Adipocyte (in vitro differentiated cells): ENCODE measurements around the gene RBPJL.
A peak's percentile ranks its signal among the peaks of the same experiment; 100 is the strongest.

ENCODE experiments used
- DNase-seq: peaks from one replicate; pipeline ENCODE4 v3.0.0-alpha.2; 2015; ENCODE audit warnings: low read depth
- H3K27me3 ChIP-seq: replicated peaks from 2 replicates; pipeline ENCODE4 v1.7.0; 2013; ENCODE audit warnings: mild to moderate bottlenecking, low read length, moderate library complexity; ENCODE audit not compliant: control insufficient read depth, insufficient read depth
- H3K36me3 ChIP-seq: 2 replicates; pipeline ENCODE4 v1.7.0; 2013; ENCODE audit warnings: low read length, mild to moderate bottlenecking, moderate library complexity; ENCODE audit not compliant: control insufficient read depth, insufficient read depth, severe bottlenecking
- H3K4me1 ChIP-seq: 2 replicates; pipeline ENCODE4 v1.7.0; 2013; ENCODE audit warnings: mild to moderate bottlenecking, low read length, moderate library complexity; ENCODE audit not compliant: control insufficient read depth, insufficient read depth
- H3K4me3 ChIP-seq: 2 replicates; pipeline ENCODE4 v1.7.0; 2013; ENCODE audit warnings: mild to moderate bottlenecking, low read length, moderate library complexity
- H3K9ac ChIP-seq: 2 replicates; pipeline ENCODE4 v1.7.0; 2013; ENCODE audit warnings: mild to moderate bottlenecking, low read length, moderate library complexity
- H3K9me3 ChIP-seq: 2 replicates; pipeline ENCODE4 v1.7.0; 2013; ENCODE audit warnings: mild to moderate bottlenecking, low read length, moderate library complexity; ENCODE audit not compliant: control insufficient read depth

RBPJL gene

DNA sequence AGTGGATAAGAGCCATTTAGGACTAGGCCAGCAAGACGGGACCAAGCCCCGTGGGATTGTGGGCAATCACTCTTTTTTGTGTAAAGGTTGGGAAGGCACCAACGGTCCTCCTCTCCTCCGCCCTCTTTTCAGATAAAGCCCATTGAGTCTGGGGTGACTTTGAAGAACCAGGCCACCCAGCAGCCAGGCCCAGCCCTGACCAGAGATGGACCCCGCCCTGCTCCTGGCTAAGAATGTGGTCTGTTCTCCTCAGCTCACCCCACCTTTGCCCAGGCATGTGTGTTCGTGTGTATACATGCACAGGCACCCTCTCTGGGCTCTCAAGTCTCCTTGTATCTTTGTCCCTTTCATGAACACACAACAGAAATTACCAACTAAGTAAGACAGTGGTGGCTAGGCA is 32.4 kb downstream of the RBPJL start:
- peaks cover 83% of the 10 kb centered on the region for H3K4me1 ChIP-seq
- no peak overlapping the region for H3K4me3 ChIP-seq
- H3K9ac ChIP-seq, result no peak overlapping the region
- no peaks in the 10 kb centered on the region for H3K27me3 ChIP-seq
- DNase-seq, result no peak
- peaks cover 31% of the 10 kb centered on the region for H3K36me3 ChIP-seq
- H3K9me3 ChIP-seq, result no peaks in the 10 kb centered on the region

DNA sequence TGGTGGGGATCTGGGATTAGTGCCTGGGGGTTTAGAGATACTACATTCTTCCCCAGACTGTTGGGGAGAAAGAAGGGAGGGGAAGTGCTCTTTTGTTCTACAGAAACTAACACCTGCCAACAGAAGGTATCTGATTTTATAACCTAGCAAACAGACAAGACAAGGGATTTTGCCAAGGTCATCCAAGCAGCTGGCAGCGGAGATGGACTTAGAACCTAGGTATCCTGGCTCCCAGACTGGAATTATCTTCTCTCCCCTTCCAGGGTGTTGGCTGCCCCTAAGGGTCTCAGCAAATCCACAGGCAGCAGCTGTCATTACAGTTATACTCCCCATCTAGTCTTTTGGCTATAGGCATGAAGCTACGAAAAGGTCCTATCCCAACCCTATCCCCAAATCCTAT is 33.2 kb downstream of the RBPJL start:
- H3K36me3 ChIP-seq, result peaks cover 26% of the 10 kb centered on the region
- H3K4me1 ChIP-seq, result peaks cover 90% of the 10 kb centered on the region
- H3K27me3 ChIP-seq, result no peaks in the 10 kb centered on the region
- H3K9ac ChIP-seq, result no peak overlapping the region
- H3K9me3 ChIP-seq, result no peaks in the 10 kb centered on the region
- no peak overlapping the region for H3K4me3 ChIP-seq
- no peak for DNase-seq

DNA sequence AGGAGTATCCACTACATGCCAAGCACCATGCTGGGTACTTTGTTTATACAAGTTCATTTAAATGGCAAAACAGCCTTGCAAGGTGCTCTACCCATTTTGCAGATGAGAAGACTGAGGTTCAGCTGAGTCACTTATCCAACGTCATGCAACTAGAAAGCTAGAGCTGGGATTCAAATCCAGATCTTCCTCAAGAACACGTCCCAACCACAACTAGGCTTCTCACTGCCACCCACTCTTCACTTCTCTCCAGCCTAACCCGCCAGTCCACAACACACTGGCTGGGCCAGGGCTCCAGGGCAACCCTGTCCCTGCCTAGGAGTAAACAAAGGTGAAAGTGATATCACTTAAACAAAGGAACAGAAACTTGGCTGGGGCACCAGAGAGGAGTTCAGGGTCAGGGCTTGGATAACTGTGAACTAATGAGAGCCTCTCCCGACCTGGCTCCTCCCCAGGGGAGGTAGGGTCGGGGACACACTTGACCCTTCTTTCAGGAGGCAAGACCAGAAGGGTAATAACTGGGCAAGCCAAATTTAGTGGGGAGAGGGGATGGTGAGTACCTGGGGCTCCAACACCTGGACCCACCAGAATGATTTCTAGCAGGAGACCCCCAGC is 33.7 kb downstream of the RBPJL start:
- Histone ChIP-seq H3K4me3 (no peak overlapping the region), H3K36me3 (peaks cover 21% of the 10 kb centered on the region), H3K9me3 (no peaks in the 10 kb centered on the region), H3K27me3 (no peaks in the 10 kb centered on the region), H3K9ac (no peak overlapping the region), H3K4me1 (peaks cover 94% of the 10 kb centered on the region)
- no peak for DNase-seq

DNA sequence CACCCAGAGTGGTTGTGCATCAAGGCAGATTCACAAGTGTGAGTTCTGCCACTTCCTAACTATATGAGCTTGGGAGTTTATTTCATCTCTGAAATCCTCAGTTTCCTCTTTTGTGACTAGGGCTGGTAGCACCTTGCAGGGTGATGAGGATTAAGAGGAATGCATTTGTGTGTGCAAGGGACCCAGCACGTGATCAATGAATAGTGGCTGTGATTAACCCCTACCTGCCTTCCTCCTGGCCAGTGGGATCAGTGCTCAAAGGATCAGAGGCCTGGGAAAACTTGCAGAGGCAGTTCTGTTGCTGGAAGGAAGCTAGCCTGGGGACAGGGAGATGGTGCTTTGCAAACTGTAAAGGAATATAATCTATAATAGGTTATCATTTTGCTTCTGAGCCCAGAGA is 34.3 kb downstream of the RBPJL start:
- Histone ChIP-seq H3K36me3 (peaks cover 16% of the 10 kb centered on the region), H3K9me3 (no peaks in the 10 kb centered on the region), H3K4me3 (no peak overlapping the region), H3K9ac (peak overlapping the region; percentile 78), H3K4me1 (peaks cover 94% of the 10 kb centered on the region), H3K27me3 (no peaks in the 10 kb centered on the region)
- no peak for DNase-seq

DNA sequence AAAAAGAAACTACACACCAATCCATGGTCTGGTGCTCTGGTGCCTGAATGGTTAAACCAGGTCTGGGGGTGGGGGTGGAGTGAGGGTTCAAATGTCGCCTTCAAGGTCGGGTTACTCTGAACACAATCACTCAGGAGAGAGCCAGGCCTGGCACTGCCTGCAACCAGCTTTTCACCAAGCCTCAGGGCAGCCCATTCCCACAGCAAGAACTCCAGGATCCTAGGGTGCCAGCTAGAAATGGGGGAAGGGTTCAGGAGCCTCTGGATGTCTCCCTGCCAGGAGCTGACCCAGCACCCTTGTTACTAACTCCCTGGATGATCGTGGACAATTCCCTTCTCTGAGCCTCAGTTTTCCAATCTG is 34.9 kb downstream of the RBPJL start:
- peaks cover 16% of the 10 kb centered on the region for H3K36me3 ChIP-seq
- peak overlapping the region; percentile 61 for H3K4me3 ChIP-seq
- no peaks in the 10 kb centered on the region for H3K27me3 ChIP-seq
- peak overlapping the region; percentile 78 for H3K9ac ChIP-seq
- peaks cover 94% of the 10 kb centered on the region for H3K4me1 ChIP-seq
- no peaks in the 10 kb centered on the region for H3K9me3 ChIP-seq
- DNase-seq, result no peak

DNA sequence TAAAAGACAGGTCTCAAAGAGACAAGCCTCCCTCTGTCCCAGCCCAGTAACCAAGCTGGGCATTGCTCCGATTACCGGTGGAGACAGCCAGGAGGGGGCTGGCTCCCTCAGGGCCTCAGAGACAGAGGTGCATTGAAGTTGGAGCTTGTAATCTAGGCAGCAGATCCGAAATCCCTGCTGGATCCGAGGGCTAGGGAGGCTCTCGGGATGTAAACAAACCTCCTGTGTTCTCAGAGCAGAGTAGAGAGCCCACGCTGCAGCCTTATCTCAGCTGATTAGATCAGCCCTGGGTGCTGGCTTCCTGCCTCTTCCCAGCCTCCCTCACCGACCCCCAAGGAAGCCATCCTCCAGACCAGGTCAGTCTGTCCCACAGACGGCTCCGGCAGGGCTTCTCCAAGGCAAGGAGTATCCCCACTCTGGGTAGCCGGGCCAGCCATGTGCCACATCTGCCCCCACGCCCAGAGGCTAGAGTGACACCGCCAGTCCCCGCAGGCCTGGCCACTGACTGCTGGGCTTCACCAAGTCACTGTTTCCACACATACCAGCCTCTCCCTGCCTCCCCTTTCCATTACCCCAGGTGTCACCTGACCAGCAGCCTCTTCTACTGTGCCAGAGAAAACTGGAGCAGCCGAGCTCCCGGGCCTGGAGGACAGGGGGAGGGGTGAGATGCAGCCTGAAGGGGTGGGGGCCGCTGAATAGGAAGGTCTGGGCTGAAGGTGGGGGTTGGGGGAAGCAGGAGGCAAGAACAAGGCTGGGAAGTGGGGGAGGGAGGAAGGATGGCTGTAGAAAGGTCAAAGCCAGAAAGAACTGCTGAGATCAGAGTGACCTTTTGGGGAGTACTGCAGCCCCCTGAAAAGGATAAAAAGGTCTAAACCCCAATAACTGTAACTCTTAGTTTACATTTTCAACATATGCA is 35.6 kb downstream of the RBPJL start:
- no peaks in the 10 kb centered on the region for H3K9me3 ChIP-seq

DNA sequence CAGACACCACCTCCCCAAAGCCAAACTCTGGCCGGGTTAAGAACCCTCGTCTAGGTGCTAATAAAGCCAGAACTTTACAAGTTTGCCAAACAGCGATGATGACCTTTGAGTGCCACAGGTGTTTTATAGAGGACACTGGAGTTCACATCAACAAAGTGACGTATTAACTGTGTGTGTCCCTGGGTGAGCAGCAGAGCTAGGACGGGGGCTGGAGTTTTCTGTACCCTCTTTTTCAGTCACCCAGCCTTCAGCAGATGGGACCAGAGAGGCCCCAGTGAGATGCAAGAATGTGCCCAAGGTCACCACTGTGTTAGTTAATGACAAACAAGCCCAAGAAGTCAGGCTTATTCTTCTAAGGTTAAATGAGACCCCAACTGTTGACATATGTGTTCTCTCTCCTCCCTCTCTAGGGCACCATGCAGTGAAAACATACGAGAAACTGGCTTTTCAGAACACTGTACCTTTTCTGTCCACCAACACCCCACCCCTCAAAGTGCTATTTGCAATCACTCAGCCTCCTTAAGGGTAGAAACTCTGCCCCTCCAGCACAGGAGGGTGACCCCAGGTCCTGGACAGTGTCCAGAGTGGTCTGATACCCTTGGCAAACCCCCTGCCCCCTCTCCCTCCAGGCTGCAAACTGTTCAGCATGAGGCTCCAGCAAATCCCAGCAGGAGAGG is 36.4 kb downstream of the RBPJL start:
- Histone ChIP-seq H3K9ac (peak overlapping the region; percentile 68), H3K9me3 (no peaks in the 10 kb centered on the region), H3K27me3 (no peaks in the 10 kb centered on the region), H3K4me3 (peak overlapping the region; percentile 95), H3K4me1 (peaks cover 90% of the 10 kb centered on the region), H3K36me3 (peaks cover 16% of the 10 kb centered on the region)
- DNase-seq, result no peak

More for the DNA sequence above, 35.6 kb downstream of the RBPJL start:
- no peaks in the 10 kb centered on the region for H3K27me3 ChIP-seq
- peak overlapping the region; percentile 78 for H3K9ac ChIP-seq
- H3K4me1 ChIP-seq, result peaks cover 94% of the 10 kb centered on the region
- peak; percentile 63 for DNase-seq
- H3K4me3 ChIP-seq, result peak overlapping the region; percentile 95
- peaks cover 16% of the 10 kb centered on the region for H3K36me3 ChIP-seq

DNA sequence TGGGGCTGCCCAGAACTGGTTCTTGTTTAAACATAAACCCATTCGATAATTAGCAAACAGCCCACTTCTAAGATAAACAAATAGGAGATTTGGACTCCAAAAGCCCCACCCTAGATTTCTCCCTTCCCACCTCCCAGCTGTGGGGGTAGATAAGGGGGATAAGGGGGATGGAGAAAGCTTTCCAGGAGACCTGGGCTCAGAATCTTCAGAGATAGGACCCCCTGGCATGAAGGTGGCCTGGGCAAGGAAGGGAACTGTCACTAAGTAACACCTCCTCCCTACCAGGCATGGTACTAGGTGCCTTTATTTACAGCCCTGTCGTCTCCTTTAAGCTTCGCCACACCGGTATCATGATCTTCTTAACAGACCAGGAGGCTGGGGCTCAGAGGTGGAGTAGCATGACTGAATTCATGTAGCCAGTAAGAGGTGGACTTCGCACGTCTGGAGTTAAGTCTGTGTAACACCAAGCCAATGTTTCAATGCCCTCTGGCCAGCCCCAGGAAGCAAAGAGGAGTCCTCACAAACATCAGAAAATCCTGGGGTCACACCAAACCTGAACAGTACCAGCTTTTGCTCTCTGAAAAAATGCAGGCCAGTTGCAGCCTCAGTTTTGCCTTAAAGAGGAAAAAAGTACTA is 37.0 kb downstream of the RBPJL start:
- Histone ChIP-seq H3K9ac (peak overlapping the region; percentile 68), H3K27me3 (no peaks in the 10 kb centered on the region), H3K36me3 (peaks cover 16% of the 10 kb centered on the region), H3K4me1 (peaks cover 87% of the 10 kb centered on the region), H3K9me3 (no peaks in the 10 kb centered on the region), H3K4me3 (peak overlapping the region; percentile 95)
- peak; percentile 31 for DNase-seq

DNA sequence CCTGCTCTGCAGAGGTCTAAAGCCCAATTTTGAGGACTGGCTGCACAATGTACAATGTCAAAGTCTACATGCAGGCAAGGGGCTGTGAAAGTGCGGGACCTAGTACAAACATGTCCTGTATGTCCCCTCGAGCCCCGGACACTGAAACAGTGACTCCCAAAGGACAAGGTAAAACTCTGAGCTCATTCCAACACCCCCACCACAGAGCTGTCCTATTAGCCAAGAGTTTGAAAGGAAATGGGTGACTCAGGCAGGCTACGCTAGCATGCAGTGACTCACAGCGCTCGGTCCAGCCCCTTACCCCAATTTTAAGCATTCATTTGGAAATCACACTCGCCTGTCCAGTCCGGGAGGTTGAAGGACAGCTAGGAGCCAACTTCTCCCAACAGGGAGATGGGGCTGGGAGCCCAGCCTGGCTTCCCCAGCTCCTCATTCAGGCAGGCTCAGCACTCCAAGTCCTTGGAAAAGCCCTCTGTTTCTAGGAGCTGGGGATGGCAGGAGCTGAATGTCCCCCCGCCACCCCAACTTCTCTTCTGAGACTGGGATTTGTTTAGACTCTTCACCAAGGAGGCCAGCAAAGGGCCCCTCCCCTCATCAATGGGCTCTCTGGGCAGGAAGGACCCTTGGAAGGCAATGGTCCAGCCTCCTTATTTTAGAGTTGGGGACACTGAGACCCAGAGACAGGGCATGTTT is 37.7 kb downstream of the RBPJL start:
- peak overlapping the region; percentile 93 for H3K9ac ChIP-seq
- no peaks in the 10 kb centered on the region for H3K9me3 ChIP-seq
- peaks cover 83% of the 10 kb centered on the region for H3K4me1 ChIP-seq
- peaks cover 16% of the 10 kb centered on the region for H3K36me3 ChIP-seq
- peak; percentile 94 for DNase-seq
- no peaks in the 10 kb centered on the region for H3K27me3 ChIP-seq
- peak overlapping the region; percentile 95 for H3K4me3 ChIP-seq

DNA sequence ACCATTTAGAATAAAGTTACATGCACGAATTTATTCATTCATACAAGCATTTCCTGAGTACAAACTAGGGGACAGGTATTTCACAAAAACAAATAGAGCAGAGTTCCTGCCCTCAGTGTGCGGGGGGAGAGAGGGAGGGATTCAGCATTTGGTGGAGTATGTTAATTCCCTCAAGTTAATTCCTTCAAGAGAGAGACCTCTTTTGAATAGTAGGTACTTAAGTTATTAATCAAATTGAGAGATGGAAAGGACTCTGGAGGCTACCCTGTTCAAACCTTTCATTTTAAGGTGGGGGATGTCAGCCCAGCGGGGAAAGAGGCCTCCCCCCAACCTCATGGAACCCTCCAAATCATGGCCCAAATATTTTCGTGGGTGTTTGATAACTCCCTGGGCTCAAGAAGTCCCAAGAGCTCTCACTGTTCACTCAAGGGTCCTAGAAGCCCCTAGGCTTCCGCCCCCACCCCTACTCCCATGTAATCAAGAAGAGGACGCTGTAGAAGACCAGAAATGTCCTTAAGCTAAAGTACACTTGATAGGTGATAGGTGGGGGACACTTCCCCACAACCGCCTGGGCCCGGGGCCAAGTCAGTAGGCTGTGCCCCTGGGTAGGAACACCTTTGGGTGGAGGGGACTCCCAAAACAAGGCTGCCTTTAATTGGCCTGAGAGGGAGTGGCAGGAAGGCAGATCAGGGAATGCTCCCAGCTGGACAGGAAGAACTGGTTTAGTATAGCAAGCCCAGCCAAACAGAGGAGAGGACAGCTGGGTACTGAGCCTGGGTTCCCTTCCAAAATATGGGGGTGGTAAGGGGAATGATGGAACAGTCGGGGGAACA is 38.7 kb downstream of the RBPJL start:
- peak overlapping the region; percentile 95 for H3K4me3 ChIP-seq
- peaks cover 8% of the 10 kb centered on the region for H3K36me3 ChIP-seq
- peaks cover 75% of the 10 kb centered on the region for H3K4me1 ChIP-seq
- H3K9me3 ChIP-seq, result no peaks in the 10 kb centered on the region
- no peaks in the 10 kb centered on the region for H3K27me3 ChIP-seq
- peak; percentile 34 for DNase-seq
- H3K9ac ChIP-seq, result peak overlapping the region; percentile 93
